ENCODE results near the gene S100A5.
"Not testable (repeated sequence)": the region's sequence is repeated elsewhere in the genome, so short reads cannot be mapped to it uniquely, and the experiment has no call there.

S100A5 gene

GRCh38 chr1:153566414-153567371, 26.0 kb upstream of the S100A5 start:
- peak; percentile 92 to 95 for DNase-seq

DNA sequence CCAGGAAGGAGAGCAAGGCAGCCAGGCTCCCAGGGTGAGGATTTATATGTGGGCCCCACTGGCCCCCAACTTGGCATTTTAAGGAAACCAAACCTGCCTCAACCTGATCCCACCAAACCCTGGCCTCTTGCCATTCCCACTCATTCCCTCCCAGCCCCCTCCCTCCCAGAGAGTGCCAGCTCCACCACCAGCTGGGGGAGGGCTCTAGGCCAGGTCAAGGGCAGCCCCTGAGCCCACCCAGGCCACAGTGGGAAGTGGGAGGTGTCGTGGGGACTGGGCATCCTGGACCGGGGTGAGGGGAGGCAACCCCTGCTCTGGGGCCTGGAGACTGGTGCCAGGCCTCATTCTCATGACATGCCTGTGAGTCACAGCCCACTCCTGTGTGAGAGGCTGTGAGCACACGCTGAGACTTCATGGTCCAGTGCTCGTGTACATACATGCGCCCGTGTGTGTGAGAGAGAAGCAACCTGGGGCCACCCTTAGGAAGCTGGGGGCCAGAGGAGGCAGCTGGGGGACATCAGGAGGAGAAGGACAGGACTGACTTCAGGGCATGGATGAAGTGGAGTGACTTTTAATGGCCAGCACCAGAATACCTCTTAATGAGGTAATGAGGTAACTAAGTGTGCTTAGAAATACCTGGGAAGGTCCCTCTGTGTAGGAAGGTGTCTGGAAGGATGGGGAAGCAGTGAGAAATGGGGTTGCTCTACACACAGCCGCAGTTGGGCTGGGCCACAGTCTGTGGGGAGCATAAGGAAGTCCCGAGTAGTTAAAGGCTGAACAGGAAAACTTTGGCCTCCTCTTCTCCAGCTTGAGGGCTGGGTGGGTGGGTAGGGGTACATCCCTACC, 25.0 kb upstream of the S100A5 start, which contains the start of gene S100A2:
TSS of gene S100A2 (minus strand) at position 316 of the 846 bp plus-strand sequence. CDS start 1,967 bp downstream, outside the sequence.
- peak; percentile 4 to 54 for DNase-seq

- no peak for DNase-seq
Observed at GRCh38 chr1:153563991-153564390, 23.3 kb upstream of the S100A5 start.

DNA sequence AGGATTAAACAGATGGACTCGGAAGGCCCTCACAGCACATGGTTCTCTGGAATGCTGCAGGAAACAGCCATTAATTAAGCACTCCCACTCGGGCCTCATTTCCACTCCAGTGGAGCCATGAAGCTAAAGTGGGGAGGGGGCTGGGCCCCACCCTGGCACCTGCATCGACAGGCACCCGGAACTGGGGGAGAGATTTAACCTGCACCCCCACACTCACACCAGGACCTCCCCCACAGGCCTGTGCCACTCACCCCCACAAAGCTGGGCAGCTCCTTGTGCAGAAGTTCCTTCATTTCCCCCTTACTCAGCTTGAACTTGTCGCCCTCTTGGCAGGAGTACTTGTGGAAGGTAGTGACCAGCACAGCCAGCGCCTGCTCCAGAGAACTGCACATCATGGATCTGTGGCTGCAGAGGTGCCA, 22.8 kb upstream of the S100A5 start:
- peak in 1 of 2 experiments; percentile 42 for DNase-seq

DNA sequence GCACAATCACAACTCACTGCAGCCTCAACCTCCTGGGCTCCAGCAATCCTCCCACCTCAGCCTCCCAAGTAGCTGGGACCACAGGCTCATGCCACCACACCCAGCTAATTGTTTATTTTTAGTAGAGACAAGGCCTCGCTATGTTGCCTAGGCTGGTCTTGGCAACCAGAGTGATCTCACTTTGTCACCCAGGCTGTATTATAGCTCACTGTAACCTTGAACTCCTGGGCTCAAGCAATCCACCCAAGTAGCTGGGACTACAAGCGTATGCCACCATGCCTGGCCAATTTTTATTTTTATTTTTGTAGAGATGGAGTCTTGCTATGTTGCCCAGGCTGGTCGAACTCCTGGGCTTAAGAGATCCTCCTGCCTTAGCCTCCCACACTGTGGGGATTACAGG, 21.3 kb upstream of the S100A5 start:
- DNase-seq = not testable (repeated sequence)

DNA sequence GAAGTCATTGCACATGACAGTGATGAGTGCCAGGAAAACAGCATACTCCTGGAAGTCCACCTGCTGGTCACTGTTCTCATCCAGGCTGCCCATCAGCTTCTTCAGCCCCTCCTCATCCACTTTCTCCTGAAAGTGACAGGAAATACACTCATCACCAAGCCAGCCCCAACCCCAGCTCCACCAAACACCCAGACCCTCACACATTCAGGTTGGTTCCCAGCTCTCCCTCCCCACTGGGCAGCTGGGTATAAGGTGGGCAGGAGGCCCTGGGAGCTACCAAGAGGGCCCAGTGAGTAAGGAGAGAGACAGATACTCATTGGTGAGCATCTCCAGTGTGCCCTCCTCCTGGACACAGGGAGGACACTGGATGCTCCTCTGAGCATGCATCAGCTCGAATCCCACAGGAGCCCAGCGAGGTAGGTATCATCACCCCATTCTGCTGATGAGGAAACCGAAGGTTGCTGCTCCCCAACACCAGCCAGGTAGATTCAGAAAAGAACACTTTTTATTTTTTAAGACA, 20.8 kb upstream of the S100A5 start:
- DNase-seq = no peak

GRCh38 chr1:153560771-153561465, 20.2 kb upstream of the S100A5 start:
- no peak for DNase-seq

DNA sequence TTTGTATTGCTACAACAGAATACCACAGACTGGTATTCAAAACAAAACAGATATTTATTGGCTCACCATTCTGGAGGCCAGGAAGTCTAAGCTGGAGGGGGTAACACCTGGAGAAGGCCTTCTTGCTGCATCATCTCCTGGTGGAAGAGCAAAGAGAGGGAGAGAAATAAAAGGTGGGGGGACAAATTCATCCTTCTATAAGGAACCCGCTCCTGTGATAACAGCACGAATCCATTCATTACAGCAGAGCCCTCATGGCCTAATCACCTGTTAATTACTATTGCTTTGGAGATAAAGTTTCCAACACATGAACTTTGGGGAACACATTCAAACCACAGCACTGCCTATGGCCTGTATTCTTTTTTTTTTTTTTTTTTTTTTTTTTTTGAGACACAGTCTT, 19.5 kb upstream of the S100A5 start:
- DNase-seq = no peak

DNA sequence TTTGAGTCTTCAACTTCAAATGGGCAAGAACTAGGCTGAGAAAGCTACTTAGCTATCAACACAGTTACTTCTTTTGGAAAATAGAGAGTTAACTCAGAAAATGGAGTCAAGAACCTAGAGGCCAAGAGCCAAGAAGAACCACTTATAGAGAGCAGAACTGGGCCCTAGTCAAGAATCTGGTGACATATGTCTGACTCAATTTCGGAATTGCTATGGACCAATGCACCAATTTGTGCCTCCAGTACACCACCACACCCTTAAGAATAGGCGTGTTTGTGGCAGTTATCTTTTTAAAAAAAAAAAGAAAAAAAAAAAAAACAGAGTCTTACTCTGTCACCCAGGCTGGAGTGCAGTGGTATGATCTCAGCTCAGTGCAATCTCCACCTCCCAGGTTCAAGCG, 17.1 kb upstream of the S100A5 start:
- no peak for DNase-seq

- DNase-seq = no peak
Observed at GRCh38 chr1:153556348-153556747, 15.6 kb upstream of the S100A5 start.

DNA sequence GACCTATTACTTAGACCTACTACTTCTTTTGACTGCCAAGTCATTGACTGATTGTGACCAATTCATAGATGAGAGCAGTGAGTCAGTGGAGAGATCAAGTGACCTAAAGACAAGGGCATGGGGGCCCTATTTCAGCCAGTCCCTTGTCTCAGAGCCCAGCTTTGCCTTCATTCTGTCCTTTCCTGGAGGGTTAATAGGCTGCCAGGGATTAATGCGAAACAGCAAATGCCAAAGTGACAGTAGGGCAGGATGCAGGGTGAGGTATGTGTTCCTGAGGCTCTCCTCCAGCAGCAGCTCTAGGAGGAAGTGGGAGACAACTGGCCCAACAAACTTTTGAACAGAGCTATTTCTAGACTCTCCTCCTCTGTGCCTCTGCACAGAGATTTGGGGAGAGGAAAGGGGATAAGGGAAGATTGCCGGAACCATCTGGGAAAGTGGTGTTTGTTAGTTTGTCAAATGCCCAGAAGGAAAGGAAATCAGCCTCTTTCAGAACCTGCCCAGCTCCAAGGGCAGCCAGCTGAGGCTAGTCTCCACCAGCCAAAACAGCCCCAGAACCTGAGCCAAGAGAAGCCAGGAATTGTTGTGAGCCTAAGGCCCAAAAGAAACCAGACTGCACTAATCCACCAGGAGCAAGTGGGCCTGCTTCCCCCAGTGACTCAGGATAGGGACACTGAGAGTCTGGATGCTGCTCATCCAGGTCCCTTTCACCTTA, 13.3 kb upstream of the S100A5 start:
- no peak for DNase-seq

DNA sequence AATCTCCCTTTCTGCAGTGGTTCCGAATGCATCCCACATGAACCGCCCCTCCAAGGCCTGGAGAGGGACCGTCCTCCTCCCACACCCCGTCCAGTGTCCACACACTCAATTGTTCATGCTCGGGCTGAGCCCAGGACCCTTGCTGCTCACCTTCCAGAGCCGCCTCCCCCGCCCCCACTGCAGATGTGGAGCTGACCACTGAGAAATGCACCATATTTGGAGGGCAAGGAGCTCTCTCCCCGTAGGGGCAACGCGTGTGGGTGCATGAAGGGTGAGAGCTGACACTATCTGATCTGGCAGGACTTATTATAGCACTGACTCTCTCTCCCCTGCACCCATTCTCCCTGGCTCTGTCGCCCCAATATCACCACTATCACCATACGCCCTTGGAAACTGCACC, 12.4 kb upstream of the S100A5 start:
- DNase-seq = no peak

DNA sequence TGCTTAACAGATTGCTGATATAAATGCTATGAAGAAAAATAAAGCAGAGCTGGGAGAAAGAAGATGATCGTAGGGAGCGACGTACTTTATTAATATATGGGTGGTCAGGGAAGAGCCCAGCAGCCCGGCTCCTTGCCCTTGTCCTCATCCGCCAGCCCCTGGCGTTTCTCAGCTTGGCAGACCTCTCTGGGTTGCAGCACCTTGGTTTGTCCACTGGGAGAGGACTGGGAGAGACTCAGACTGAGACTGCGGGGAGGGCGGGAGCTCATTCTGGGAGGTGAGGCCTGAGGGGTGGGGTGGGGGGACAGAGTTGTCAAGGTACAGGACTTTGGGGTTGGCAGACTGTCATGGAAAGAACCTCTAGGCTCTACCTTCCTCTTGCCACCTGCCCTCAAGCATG, 11.6 kb upstream of the S100A5 start:
- DNase-seq = no peak

- no peak for DNase-seq
Observed at GRCh38 chr1:153550827-153551500, 10.2 kb upstream of the S100A5 start.

GRCh38 chr1:153550398-153550758, 9.6 kb upstream of the S100A5 start:
- no peak for DNase-seq

GRCh38 chr1:153549741-153550397, 9.1 kb upstream of the S100A5 start:
- no peak for DNase-seq

GRCh38 chr1:153548722-153549688, 8.3 kb upstream of the S100A5 start, which contains the start of gene S100A3:
TSS of gene S100A3 (minus strand) at chr1:153549258. CDS start at chr1:153548485, 773 bp downstream.
- no peak for DNase-seq

GRCh38 chr1:153547560-153548551, 7.1 kb upstream of the S100A5 start:
- DNase-seq = peak in 1 of 2 experiments; percentile 11
